BLaER1 treated with 17β-estradiol and CSF1 and Interleukin-3, amounts not matched to agents 10 nM and 100 nM (cell line): ENCODE results near the gene CDHR2.

ENCODE experiments used
- H3K27ac ChIP-seq, 11 experiments: shearing (Covaris generic); formaldehyde crosslinking; 2 replicates each; pipeline ENCODE4 v1.8.1; 2022
- H3K27me3 ChIP-seq, 11 experiments: shearing (Covaris generic); formaldehyde crosslinking; 2 replicates each; pipeline ENCODE4 v1.8.1; 2022
- H3K36me3 ChIP-seq, 11 experiments: shearing (Covaris generic); formaldehyde crosslinking; 2 replicates each; pipeline ENCODE4 v1.8.1; 2022
- H3K4me1 ChIP-seq, 10 experiments: shearing (Covaris generic); formaldehyde crosslinking; 2 replicates each; pipeline ENCODE4 v1.8.1; 2022
- H3K4me2 ChIP-seq, 11 experiments: shearing (Covaris generic); formaldehyde crosslinking; 2 replicates each; pipeline ENCODE4 v1.8.1; 2022
- H3K4me3 ChIP-seq, 10 experiments: shearing (Covaris generic); formaldehyde crosslinking; 2 replicates each; pipeline ENCODE4 v1.8.1; 2022
- H3K9ac ChIP-seq, 11 experiments: shearing (Covaris generic); formaldehyde crosslinking; 2 replicates each; pipeline ENCODE4 v1.8.1; 2022
- H3K9me3 ChIP-seq, 11 experiments: shearing (Covaris generic); formaldehyde crosslinking; replicated peaks in 1 of 11; 2 replicates each; pipeline ENCODE4 v1.8.1; 2022
- H4K20me1 ChIP-seq, 11 experiments: shearing (Covaris generic); formaldehyde crosslinking; 2 replicates each; pipeline ENCODE4 v1.8.1; 2022
- Cebpa-rat ChIP-seq, 11 experiments: shearing (Covaris generic); IDR thresholded peaks; 2 replicates each; pipeline ENCODE4 v1.8.1; 2022

Gene CDHR2

DNA sequence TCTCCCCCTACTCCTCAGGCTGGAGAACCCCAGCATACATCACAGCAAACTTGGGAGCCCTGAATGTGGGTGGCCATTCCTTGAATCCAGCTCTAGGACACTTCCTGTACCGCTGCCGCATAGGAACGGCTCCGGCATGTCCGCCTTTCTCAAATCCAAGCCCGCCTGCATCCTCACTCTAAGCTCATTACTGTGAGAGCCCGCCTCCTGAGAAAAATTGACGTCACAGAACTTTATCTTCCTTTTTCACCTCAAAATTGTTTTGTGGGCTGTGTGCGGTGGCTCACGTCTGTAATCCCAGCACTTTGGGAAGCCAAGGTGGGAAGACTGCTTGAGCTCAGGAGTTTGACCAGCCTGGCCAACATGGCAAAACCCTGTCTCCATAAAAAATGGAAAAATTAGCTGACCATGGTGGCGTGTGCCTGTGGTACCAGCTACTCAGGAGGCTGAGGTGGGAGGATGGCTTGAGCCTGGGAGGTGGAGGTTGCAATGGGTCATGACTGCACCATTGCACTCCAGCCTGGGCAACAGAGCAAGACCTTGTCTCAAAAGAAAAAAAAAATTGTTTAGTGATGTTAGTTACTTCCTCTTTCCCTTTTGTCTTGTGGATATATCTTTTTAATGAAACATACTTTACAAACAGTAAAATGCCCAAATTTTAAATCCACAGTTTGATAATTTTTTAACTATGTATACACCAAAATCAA, 34.7 kb upstream of the CDHR2 start:
- Histone ChIP-seq H3K4me1 (peaks cover 15 to 27% (median 20%) of the 10 kb centered on the region in 10 experiments), H3K9ac (peak overlapping the region in 2 of 11 experiments; percentile 1 to 41; a peak in 2 of 22 replicates), H3K4me3 (no peak overlapping the region), H3K27ac (peak overlapping the region in 5 of 11 experiments; percentile 25 to 60 (median 32); a peak in 9 of 22 replicates), H3K27me3 (no peaks in the 10 kb centered on the region), H3K36me3 (peaks cover 5 to 13% (median 8%) of the 10 kb centered on the region in 11 experiments), H3K9me3 (no peaks in the 10 kb centered on the region), H3K4me2 (peak overlapping the region; percentile 3 to 67 (median 23); a peak in 18 of 22 replicates), H4K20me1 (peaks cover 0 to 3% (median 0%) of the 10 kb centered on the region in 11 experiments; a peak in 1 of 22 replicates)
- no peak for TF ChIP-seq Cebpa-rat (IDR thresholded peaks at IDR 0.05)

DNA sequence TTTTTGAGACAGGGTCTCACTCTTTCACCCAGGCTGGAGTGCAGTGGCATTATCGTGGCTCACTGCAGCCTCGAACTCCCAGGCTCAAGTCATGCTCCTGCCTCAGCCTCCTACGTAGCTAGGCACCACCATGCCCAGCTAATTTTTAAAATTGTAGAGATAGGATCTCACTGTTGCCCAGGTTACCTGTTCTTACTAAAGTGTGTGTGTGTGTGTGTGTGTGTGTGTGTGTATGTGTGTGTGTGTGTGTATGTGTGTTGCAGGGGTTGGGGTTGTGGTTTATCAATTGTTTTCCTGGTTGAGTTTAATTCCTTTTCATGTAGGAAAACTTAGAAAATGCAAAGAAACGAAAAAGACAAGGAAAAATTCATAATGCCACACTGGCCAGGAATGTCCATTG, 33.7 kb upstream of the CDHR2 start:
- TF ChIP-seq Cebpa-rat (IDR thresholded peaks at IDR 0.05) = no peak

DNA sequence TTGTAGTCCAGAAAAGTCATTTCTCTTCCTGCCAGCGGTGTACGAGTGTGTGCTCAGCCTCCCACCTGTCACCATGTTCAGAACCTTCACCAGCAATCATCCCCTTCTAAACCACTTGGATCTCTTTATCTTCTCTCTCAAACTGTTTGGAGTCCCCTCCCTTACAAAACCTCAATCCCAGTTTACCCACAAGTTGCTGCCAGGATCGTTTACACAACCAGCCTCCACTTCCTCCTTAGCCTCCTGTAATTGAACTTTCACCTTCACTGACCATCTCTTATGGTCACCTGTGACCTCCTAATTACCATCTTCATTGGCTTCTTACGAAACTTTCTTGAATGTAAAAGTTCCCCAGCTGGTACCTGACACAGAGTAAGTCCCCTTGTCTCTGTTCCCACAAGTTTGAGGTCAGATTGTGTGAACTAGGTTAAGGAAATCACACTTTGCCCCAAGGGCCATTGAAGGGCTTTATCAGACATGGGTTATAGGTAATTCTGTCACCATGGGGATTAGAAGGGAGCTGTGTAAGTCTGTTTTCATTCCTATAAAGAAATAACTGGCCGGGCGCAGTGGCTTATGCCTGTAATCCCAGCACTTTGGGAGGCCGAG, 32.0 kb upstream of the CDHR2 start:
- Histone ChIP-seq H3K4me2 (peak overlapping the region in 5 of 11 experiments; percentile 17 to 48 (median 24); a peak in 7 of 22 replicates), H3K9ac (no peak overlapping the region), H3K36me3 (no peaks in the 10 kb centered on the region), H4K20me1 (no peaks in the 10 kb centered on the region), H3K27me3 (no peaks in the 10 kb centered on the region), H3K4me1 (peaks cover 15 to 34% (median 20%) of the 10 kb centered on the region in 10 experiments), H3K27ac (no peak overlapping the region), H3K4me3 (no peak overlapping the region), H3K9me3 (no peaks in the 10 kb centered on the region)
- TF ChIP-seq Cebpa-rat (IDR thresholded peaks at IDR 0.05) = no peak

More for the DNA sequence above, 33.7 kb upstream of the CDHR2 start:
- Histone ChIP-seq H4K20me1 (no peaks in the 10 kb centered on the region), H3K27me3 (no peaks in the 10 kb centered on the region), H3K4me2 (peak overlapping the region; percentile 3 to 67 (median 41); a peak in 19 of 22 replicates), H3K27ac (peak overlapping the region in 3 of 11 experiments; percentile 32 to 60 (median 46); a peak in 3 of 22 replicates), H3K9me3 (no peaks in the 10 kb centered on the region), H3K9ac (no peak overlapping the region), H3K4me1 (peaks cover 15 to 27% (median 20%) of the 10 kb centered on the region in 10 experiments), H3K36me3 (peaks cover 0 to 3% (median 0%) of the 10 kb centered on the region in 11 experiments; a peak in 3 of 22 replicates), H3K4me3 (no peak overlapping the region)

DNA sequence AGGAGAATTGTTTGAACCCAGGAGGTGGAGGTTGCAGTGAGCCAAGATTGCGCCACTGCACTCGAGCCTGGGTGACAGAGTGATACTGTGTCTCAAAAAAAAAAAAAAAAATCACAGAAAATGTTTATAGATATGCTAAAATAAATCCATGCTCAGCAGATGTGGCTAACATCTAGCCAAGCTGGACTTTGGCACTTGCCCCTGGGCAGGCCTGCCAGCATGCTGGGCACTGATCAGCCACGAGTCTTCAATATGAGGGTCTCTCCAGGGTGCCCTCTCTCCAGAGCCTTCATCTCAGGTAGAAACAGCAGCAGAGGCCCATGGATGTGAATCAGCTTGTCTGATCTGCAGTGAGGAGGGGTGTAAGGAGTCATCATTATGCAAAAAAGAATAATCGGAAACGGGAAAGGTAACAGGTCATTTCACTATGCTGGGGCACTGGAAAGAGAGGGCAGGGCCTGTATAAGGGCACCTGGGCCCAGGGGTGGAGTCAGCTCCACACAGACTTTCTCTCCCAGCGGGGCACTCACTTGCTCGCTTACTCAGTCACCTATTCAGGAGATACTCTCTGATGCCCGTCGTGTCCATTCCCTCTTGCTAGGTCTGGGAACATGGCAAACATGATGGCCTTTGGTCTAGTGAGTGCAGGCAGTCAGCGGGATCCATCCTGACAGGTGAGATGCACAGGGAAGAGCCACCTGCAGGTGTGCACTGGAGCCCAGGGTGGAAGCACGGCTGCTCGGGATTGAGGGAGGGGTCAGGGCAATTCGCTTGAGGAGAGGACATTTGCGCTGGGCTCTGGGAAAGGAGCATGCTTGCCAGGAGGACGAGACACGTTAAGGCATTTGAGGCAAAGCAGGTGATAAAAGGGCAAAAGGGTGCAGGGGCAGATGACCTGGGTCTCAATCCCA, 29.1 kb upstream of the CDHR2 start:
- no peaks in the 10 kb centered on the region for H3K27me3 ChIP-seq
- H3K4me3 ChIP-seq = no peak overlapping the region
- H3K4me1 ChIP-seq = peaks cover 5 to 32% (median 9%) of the 10 kb centered on the region in 10 experiments; a peak in 19 of 20 replicates
- no peaks in the 10 kb centered on the region for H3K9me3 ChIP-seq
- H3K9ac ChIP-seq = no peak overlapping the region
- no peaks in the 10 kb centered on the region for H3K36me3 ChIP-seq
- no peak overlapping the region for H3K27ac ChIP-seq
- no peak for TF ChIP-seq Cebpa-rat (IDR thresholded peaks at IDR 0.05)
- 0 out of 22 replicates have a peak, but pooled peaks cover 0 to under 1% (median 0%) of the 10 kb centered on the region in 11 experiments for H4K20me1 ChIP-seq
- no peak overlapping the region for H3K4me2 ChIP-seq

DNA sequence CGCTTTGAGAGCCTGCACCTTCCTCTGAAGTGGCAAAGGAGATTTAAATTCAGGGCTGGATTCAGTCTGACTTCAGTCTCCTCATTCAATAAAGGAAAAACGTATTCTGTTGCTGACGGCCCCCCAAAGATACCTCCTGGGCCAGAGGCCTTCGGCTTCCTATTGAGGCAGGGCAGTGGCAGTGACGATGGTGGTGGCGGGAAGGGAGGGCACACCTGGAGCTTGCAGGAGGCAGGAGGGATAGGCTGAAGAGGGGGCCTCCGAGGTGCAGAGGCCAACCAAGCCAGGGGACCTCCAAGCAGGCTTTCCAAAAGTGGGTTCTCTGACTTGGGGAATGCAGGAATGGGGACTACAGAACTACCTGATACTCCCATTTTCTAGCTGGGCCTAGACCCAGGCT, 27.9 kb upstream of the CDHR2 start:
- peaks cover 0 to 28% (median 4%) of the 10 kb centered on the region in 10 experiments; a peak in 10 of 20 replicates for H3K4me1 ChIP-seq
- no peak for TF ChIP-seq Cebpa-rat (IDR thresholded peaks at IDR 0.05)
- H3K9ac ChIP-seq = no peak overlapping the region
- H3K36me3 ChIP-seq = peaks cover 0 to 9% (median 5%) of the 10 kb centered on the region in 11 experiments; a peak in 13 of 22 replicates
- peaks cover 0 to 3% (median 0%) of the 10 kb centered on the region in 11 experiments; a peak in 1 of 22 replicates for H4K20me1 ChIP-seq
- no peak overlapping the region for H3K27ac ChIP-seq
- H3K4me3 ChIP-seq = no peak overlapping the region
- H3K27me3 ChIP-seq = no peaks in the 10 kb centered on the region
- H3K9me3 ChIP-seq = no peaks in the 10 kb centered on the region
- H3K4me2 ChIP-seq = no peak overlapping the region

DNA sequence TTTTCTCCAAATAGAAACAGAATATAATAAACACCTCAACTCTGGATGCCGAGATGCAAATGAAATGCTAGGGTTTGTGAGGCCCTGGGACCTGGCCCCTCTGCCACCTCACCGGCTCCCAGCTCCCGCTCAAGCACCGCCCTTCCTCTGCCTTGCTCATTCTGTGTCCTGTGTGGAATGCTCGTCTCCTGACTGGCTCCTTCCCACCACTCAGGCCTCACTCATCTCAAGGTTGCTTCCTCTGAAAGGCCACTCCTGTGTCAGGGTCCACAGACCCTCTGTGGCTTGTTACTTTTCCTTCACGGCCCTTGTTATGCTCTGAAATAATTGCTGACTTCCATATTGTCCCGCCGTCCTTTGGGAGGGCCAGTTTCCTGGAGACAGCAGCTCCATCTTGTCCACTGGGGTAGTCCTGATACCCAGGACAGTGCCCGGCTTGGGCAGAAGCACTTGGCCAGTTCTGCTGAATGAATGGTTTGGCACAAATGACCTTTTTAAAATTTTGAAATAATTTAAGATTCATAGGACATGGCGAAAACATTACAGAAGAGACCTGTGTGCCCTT, 27.4 kb upstream of the CDHR2 start:
- Histone ChIP-seq H3K36me3 (peaks cover under 1 to 14% (median 9%) of the 10 kb centered on the region in 11 experiments; a peak in 15 of 22 replicates), H4K20me1 (peaks cover 0 to 3% (median 0%) of the 10 kb centered on the region in 11 experiments; a peak in 3 of 22 replicates), H3K4me3 (no peak overlapping the region), H3K9ac (no peak overlapping the region), H3K4me1 (peaks cover 0 to 25% (median 4%) of the 10 kb centered on the region in 10 experiments; a peak in 12 of 20 replicates), H3K9me3 (no peaks in the 10 kb centered on the region), H3K4me2 (no peak overlapping the region), H3K27ac (no peak overlapping the region), H3K27me3 (no peaks in the 10 kb centered on the region)
- TF ChIP-seq Cebpa-rat (IDR thresholded peaks at IDR 0.05) = no peak

DNA sequence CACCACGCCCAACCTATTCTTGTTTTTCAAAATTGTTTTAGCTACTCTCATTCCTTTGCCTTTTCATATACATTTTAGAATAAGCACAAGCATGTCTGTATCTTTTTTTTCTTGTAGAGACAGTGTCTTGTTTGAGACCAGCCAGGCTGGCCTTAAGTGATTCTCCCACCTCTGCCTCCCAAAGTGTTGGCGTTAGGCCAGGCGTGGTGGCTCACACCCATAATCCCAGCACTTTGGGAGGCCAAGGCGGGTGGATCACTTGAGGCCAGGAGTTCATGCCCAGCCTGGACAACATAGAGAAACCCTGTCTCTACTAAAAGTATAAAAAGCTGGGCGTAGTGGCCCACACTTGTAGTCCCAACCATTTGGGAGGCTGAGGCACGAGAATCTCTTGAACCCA, 25.0 kb upstream of the CDHR2 start:
- H3K27ac ChIP-seq = no peak overlapping the region
- H3K4me2 ChIP-seq = 0 out of 22 replicates have a peak overlapping the region, but pooled peaks of 1 of the 11 experiments have one; percentile 42
- peaks cover 7 to 40% (median 24%) of the 10 kb centered on the region in 10 experiments for H3K4me1 ChIP-seq
- no peak overlapping the region for H3K4me3 ChIP-seq
- H4K20me1 ChIP-seq = peaks cover 16 to 24% (median 22%) of the 10 kb centered on the region in 11 experiments; a peak in 21 of 22 replicates
- no peaks in the 10 kb centered on the region for H3K27me3 ChIP-seq
- no peak for TF ChIP-seq Cebpa-rat (IDR thresholded peaks at IDR 0.05)
- peaks cover 23 to 38% (median 30%) of the 10 kb centered on the region in 11 experiments; a peak in 21 of 22 replicates for H3K36me3 ChIP-seq
- no peak overlapping the region for H3K9ac ChIP-seq
- no peaks in the 10 kb centered on the region for H3K9me3 ChIP-seq

DNA sequence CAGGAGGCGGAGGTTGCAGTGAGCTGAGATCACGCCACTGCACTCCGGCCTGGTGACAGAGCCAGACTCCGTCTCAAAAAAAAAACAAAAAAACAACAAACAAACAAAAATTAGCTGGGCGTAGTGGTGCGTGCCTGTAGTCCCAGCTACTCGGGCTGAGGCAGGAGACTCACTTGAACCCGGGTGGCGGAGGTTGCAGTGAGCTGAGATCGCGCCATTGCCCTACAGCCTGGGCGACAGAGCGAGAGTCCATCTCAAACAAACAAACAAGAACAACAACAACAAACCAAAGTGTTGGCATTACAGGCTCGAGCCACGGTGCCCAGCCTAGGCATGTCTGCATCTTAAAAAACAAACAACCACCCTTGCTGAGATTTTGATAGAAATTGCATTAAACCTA, 24.2 kb upstream of the CDHR2 start:
- no peak for TF ChIP-seq Cebpa-rat (IDR thresholded peaks at IDR 0.05)
- H3K36me3 ChIP-seq = peaks cover 23 to 44% (median 37%) of the 10 kb centered on the region in 11 experiments; a peak in 21 of 22 replicates
- peaks cover 15 to 48% (median 31%) of the 10 kb centered on the region in 10 experiments for H3K4me1 ChIP-seq
- no peaks in the 10 kb centered on the region for H3K9me3 ChIP-seq
- H3K9ac ChIP-seq = no peak overlapping the region
- H3K4me2 ChIP-seq = no peak overlapping the region
- H3K27ac ChIP-seq = no peak overlapping the region
- H3K4me3 ChIP-seq = no peak overlapping the region
- H3K27me3 ChIP-seq = no peaks in the 10 kb centered on the region
- H4K20me1 ChIP-seq = peaks cover 22 to 31% (median 28%) of the 10 kb centered on the region in 11 experiments; a peak in 21 of 22 replicates
